ENCODE results near the gene CTXND1.

Gene CTXND1

DNA sequence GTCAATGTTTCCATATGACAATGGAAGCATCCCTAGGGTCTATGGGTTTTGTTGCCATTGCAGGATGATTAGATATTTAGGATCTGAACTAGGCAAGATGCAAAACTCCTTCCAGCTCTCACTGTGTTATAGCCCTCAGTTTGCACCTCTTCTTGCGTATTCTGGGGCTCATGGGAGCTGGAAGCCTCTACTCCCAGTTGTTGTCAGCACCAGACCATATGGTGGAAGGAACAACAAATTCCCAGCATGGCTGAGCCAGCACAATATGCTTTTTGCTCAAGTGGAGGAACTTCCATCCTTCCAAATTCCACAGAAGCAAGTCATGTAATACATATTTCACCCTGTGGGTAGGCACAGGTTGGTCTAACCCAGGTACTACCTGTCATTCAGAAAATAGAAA, 18.5 kb upstream of the CTXND1 start:
- DNase-seq (ENCODE audit: low read depth) = no peak
- TF ChIP-seq CTCF (IDR thresholded peaks at IDR 0.05; ENCODE audit: control insufficient read depth, extremely low read depth, insufficient read depth) = no peak
- H3K4me3 ChIP-seq (ENCODE audit: low read depth, low read length) = no peak overlapping the region

DNA sequence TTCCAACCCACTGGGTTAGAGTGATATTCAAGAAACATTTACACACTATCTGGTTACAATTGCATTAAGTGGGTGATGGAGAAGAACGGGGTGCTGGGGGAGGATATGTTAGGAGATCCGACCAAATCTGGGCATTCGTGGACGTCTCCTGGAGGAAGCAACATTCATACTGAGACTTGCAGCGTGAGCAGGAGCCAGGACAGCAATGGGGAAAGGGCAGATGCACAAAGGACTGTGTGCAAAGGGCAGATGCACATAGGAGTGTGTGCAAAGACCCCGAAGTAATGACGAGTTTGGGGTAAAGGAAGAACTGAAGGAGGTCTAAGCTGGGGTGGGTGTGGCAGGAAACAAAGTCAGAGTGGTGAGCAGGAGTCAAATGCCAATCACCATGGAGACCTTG, 16.1 kb upstream of the CTXND1 start:
- H3K4me3 ChIP-seq (ENCODE audit: low read depth, low read length) = no peak overlapping the region
- no peak for DNase-seq (ENCODE audit: low read depth)
- no peak for TF ChIP-seq CTCF (IDR thresholded peaks at IDR 0.05; ENCODE audit: control insufficient read depth, extremely low read depth, insufficient read depth)

- H3K4me3 ChIP-seq (ENCODE audit: low read depth, low read length) = no peak overlapping the region
- DNase-seq (ENCODE audit: low read depth) = no peak
- TF ChIP-seq CTCF (IDR thresholded peaks at IDR 0.05; ENCODE audit: control insufficient read depth, extremely low read depth, insufficient read depth) = no peak
These were observed 15.6 kb upstream of the CTXND1 start for GRCh38 chr15:80267658-80268057.

- H3K4me3 ChIP-seq (ENCODE audit: low read depth, low read length) = no peak overlapping the region
- no peak for DNase-seq (ENCODE audit: low read depth)
- no peak for TF ChIP-seq CTCF (IDR thresholded peaks at IDR 0.05; ENCODE audit: control insufficient read depth, extremely low read depth, insufficient read depth)
These were observed 14.7 kb upstream of the CTXND1 start for GRCh38 chr15:80266745-80267144.

- no peak for DNase-seq (ENCODE audit: low read depth)
- H3K4me3 ChIP-seq (ENCODE audit: low read depth, low read length) = no peak overlapping the region
- no peak for TF ChIP-seq CTCF (IDR thresholded peaks at IDR 0.05; ENCODE audit: control insufficient read depth, extremely low read depth, insufficient read depth)
These were observed 14.1 kb upstream of the CTXND1 start for GRCh38 chr15:80266113-80266512.

DNA sequence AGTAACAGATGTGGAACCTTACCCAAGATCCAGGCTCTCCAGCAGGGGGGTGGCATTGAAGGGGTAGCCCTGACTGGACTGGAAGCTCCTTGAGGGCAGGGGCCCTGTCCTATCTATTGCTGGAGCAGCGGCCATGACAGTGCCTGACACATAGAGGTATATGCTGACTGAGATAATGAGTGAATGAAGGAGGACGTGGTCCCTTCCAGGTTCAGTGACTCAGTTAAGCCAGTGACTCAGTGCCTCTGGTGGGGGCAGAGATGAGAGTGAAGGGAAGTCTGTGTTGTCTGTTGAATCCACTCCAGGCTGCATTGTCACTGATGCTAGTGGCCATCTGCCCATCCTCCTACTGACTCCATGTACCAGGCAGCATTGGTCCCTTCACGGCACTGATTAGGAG, 13.0 kb upstream of the CTXND1 start:
- TF ChIP-seq CTCF (IDR thresholded peaks at IDR 0.05; ENCODE audit: control insufficient read depth, extremely low read depth, insufficient read depth) = no peak
- DNase-seq (ENCODE audit: low read depth) = no peak
- no peak overlapping the region for H3K4me3 ChIP-seq (ENCODE audit: low read depth, low read length)

DNA sequence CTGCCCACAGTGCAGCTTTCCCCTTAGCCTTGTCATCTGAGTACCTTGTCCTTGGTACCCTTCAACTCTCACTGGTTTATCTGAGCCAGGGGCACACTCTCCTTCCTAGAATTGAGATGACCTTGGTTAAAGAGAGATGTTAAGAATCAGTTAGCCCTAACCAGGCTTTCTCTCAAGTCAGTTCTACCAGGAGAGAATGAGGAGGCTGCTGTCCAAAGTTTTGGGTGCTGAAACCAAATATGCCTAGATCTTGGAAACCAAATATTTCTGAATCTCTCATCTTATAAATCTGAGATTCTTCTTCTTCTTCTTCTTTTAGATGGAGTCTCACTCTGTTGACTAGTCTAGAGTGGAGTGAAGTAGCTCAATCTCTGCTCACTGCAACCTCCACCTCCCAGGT, 12.0 kb upstream of the CTXND1 start:
- no peak for TF ChIP-seq CTCF (IDR thresholded peaks at IDR 0.05; ENCODE audit: control insufficient read depth, extremely low read depth, insufficient read depth)
- DNase-seq (ENCODE audit: low read depth) = no peak
- no peak overlapping the region for H3K4me3 ChIP-seq (ENCODE audit: low read depth, low read length)

All from LNCaP clone FGC (cell line).